IPS-18c (cell line): ENCODE measurements around the gene PPP1R9A.
A peak's percentile ranks its signal among the peaks of the same experiment; 100 is the strongest.

Source experiments
- H3K4me3 ChIP-seq: 2 replicates; pipeline ENCODE4 v1.7.0; 2013; ENCODE audit warnings: low read depth, mild to moderate bottlenecking, low read length, moderate library complexity; ENCODE audit not compliant: insufficient read depth
- H3K9me3 ChIP-seq: one replicate; pipeline ENCODE4 v1.6.1; 2013; ENCODE audit warnings: mild to moderate bottlenecking, low read length, moderate library complexity; ENCODE audit not compliant: control insufficient read depth, insufficient read depth

The PPP1R9A gene

DNA sequence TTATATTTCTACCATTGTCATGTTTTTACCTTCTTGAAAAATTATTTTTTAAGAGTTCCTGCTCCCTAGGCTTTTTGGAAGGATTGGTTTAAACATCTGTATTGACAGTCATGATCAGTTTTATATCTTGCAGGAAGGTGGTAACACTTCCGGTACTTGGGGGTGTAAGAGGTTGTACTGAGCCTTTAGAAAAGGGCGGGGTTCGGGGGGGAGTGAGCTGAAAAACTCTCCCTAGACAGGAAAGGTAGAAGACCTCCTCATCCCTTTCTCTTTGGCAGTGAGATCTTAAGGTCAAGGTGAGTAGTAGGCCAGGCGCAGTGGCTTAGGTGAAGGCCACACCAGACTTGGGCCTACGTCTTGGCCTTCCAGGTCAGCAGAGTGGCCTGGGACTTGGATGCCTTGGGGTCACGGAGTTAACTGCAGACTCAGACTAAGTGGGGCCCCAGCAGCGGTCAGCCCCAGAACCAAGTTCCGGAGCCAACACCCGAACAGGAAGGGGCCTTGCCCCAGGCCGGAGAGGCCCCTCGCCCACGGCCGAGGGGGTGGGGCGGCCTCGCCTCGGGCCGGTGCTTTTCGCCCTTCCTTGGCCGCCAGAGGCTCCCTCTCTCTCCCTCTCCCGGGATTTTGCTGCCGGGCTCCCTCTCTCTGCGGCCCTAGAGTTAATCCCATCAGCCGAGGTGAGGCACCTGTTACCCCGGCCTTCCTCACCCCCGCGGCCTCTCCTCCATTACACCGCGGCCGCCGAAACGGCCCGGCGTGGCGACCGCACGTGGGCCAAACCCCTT, at the start of gene PPP1R9A:
PPP1R9A (plus strand) TSS at position 569 of the 785 bp plus-strand sequence. CDS start 2,520 bp downstream, outside the sequence.
- Histone ChIP-seq H3K9me3 (no peaks in the 10 kb centered on the region), H3K4me3 (peak within 1 kb of the TSS; percentile 60)

DNA sequence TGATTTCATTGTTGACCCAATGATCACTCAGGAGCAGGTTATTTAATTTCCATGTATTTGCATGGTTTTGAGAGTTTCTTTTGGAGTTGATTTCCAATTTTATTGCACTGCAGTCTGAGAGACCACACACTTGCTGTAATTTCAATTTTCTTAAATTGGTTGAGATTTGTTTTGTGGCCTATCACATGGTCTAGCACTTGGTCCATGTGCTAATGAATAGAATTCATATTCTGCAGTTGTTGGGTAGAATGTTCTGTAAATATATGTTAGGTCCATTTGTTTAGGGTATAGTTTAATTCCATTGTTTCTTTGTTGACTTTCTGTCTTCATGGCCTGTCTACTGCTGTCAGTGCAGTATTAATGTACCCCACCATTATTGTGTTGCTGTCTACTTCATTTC, 36.3 kb upstream of the PPP1R9A start:
- H3K9me3 ChIP-seq = no peaks in the 10 kb centered on the region
- no peak overlapping the region for H3K4me3 ChIP-seq

DNA sequence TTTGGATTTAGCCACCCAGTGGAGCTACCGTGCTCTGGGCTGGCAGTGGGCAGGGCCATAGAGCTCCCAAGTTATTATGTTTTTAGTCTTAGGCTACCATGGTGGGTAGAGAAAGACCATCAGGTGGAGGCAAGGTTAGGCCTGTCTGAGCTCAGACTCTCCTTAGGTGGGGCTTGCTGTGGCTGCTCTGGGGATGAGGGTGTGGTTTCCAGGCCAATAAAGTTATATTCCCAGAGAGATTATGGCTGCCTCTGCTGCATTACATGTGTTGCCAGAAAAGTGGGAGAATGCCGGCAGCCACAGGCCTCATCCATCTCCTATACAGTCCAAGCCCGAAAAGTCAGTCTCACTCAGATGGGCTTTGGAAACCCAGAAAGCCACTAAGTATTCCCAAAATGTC, 34.2 kb upstream of the PPP1R9A start:
- Histone ChIP-seq H3K9me3 (peaks cover 2% of the 10 kb centered on the region), H3K4me3 (no peak overlapping the region)

DNA sequence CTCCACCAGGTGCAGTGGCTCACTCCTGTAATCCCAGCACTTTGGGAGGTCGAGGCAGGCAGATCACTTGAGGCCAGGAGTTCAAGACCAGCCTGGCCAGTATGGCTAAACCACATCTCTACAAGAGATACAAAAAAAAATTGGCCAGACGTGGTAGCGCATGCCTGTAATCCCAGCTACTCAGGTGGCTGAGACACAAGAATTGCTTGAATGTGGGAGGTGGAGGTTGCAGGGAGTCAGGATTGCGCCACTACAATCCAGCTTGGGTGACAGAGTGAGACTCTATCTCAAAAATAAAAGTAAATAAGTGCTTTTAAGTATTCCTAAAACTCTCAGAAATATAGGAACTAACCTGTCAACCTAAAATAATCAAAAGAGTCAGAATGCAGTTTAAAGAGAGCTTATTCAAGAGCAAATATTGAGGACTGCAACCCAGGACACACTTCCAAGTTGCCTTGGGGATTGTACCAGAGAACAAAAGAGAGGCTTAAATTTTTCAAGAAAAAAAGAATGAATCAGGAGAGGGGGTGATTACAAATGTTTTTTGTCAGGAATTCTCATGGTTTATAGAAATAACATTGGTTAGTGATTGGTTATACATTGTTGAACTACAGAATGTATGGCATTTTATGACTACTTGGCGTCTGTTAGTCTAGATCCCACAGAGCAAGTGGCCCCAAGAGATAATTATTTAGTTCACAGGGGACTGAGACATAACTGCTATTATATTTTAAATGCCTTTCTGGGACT, 33.2 kb upstream of the PPP1R9A start:
- Histone ChIP-seq H3K9me3 (peaks cover 6% of the 10 kb centered on the region), H3K4me3 (no peak overlapping the region)

DNA sequence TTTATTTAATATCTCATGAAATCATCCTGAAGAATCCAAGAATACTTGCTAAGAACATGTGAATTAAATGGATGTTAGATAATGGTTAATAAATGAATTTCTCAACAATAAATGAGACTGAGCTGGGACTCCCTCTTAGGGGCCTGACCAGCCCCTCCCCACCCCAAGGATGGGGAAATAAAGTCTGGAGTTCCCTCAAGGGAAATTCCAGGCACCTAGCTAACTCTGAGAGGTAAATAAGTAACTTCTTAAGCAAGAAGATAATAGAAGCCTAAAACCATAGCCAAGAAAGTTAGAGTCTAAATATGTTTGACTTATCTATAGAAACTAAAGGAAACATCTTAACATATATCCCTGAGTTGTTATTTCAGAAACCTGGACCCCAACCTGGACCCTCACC, 32.2 kb upstream of the PPP1R9A start:
- H3K4me3 ChIP-seq = no peak overlapping the region
- peaks cover 6% of the 10 kb centered on the region for H3K9me3 ChIP-seq

DNA sequence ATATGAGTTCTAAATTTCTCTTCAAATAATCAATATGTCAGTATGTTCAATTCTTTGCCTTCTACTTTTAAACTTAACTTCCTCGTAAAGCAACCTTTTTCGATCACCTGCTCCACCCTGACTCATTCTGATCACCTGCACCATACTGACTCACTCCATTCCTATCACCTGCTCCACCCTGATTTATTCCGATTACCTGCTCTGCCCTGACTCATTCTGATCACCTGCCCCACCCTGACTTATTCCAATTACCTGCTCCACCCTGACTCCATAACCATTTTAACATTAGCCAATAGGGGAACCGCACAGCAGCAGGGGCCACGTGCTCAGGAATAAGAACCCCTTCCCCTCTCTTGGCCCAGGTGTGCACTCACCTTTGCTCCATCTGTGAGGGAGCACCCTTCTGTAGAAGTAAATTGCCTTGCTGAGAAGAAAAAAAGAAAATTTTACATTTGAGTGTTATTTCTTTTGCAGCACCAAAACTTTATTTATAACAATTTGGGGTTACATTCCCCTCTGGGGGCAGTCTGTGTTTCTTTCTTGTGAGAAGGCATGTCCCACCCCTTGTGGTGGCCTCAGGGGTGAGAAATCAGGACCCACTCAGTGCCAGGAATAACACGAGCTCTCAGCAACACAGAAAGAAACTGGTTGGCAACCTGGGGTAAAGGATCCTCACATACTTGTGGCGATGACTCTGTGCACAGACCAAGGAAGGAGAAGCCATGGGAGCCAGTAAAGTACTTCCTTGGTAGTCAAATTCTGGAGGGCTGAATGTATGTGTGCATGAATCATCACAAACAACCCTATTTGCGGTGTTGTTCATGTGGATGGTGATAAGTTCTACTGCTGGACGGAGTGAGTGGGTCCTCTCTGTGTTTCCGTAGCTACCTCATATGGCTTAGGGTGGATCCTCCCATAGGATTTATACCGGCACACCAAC, 29.4 kb upstream of the PPP1R9A start:
- Histone ChIP-seq H3K4me3 (no peak overlapping the region), H3K9me3 (peaks cover 6% of the 10 kb centered on the region)

DNA sequence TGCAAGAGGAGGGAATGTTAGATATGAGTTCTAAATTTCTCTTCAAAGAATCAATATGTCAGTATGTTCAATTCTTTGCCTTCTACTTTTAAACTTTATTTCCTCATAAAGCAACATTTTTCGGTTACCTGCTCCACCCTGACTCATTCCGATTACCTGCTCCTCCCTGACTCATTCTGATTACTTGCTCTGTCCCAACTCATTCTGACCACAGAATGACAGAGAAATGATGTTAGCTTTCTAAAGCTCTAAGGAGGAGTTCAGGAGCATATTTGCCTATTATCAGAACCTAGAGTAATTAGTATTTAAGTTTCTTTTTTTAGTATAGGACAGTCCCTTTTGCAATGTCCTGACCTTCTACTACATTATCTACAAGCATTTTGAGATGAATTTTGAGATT, 24.5 kb upstream of the PPP1R9A start:
- Histone ChIP-seq H3K9me3 (peaks cover 6% of the 10 kb centered on the region), H3K4me3 (no peak overlapping the region)

DNA sequence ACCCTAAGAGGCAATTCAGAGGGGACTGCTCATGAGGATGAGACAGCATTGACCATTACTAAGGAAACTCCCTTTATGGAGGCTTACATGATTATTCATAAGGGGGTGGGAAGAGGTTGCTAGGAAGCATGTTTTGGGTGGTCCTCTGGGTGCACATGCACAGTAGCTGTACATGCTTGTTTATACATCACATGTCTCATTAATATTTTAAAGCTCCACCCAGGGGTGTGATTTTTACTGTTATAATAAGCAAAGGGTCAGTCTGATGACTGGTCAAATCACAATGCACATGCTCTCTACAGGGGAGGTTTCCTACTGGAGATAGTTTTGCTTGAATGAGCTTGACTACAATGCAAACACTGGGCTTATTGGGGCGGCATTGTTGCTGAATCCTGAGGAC, 23.8 kb upstream of the PPP1R9A start:
- peaks cover under 1% of the 10 kb centered on the region for H3K9me3 ChIP-seq
- H3K4me3 ChIP-seq = no peak overlapping the region

DNA sequence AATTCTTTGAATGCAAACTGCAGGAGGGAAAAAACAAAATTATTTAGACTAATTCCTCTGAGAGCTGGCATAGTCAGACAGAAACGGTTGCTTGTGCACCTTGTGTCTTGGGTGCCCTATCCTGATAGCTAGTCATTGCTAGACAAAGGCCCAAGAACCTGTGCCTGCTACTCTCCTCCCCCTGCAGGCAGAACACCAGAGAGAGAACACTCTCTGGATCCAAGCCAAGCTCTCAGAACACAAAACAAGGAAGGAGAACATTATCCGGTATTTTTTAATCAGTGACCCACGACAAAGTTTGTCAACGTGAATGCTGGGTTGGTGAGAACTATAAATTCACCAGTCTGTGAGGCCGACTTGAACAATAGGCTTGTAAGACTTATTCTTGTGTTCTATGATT, 18.8 kb upstream of the PPP1R9A start:
- H3K9me3 ChIP-seq = no peaks in the 10 kb centered on the region
- no peak overlapping the region for H3K4me3 ChIP-seq

DNA sequence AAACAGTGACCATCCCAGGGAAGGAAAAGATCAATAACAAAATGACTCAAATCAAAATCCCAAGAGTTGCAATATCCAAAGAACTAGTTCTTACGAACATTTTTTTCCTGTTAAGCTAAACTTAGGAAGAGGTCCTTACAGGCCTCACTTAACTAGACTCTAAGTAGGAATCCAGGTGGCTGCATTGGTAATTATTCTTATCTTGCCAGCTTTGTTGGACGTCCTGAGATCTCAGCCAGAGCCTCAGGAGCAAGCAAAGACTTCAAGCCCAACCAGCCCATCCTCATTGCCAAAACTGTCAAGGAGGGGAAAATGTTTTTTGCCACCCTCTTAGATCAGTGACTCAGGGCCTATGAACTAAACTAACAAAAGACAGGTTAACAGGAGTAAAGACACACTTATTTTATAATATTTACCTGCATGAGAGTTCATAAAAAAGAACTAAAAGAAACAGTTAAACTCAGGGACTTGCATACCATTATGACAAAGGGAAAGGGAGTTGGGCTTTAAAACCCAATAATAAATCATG, 18.3 kb upstream of the PPP1R9A start:
- H3K9me3 ChIP-seq = no peaks in the 10 kb centered on the region
- no peak overlapping the region for H3K4me3 ChIP-seq

DNA sequence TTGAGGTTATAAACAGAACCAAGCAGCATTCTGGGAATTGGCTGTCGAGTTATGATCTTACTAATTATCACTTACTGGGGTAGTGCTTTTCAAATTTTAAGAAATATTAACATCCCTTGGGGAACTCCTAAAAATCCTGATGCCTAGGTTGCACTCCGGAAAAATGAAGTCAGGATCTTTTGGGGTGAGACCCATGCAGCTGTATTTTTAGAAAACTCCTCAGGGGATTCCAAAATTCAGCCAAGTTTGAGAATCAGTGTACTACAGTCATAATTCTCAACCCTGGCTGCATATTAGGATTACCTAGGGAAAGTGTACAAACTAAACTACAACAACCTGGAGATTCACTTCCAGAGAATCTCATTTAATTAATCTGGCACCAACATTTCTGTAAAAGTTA, 17.2 kb upstream of the PPP1R9A start:
- Histone ChIP-seq H3K4me3 (no peak overlapping the region), H3K9me3 (no peaks in the 10 kb centered on the region)

DNA sequence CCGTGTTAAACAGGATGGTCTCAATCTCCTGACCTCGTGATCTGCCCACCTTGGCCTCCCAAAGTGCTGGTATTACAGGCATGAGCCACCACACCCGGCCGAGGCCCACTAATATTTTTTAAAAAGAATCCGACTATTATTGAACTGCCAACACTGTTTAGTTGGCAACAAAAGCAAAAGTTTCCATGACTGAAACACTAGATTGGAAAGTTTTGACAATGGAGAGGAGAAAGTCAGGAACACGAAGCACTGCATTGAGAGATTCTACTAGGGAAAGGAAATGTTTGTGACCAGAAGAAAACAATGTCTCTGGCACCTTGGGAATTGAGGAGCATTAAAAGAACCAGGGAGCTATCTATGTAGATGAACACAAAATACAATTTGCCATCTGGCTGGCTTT, 13.7 kb upstream of the PPP1R9A start:
- no peak overlapping the region for H3K4me3 ChIP-seq
- no peaks in the 10 kb centered on the region for H3K9me3 ChIP-seq

DNA sequence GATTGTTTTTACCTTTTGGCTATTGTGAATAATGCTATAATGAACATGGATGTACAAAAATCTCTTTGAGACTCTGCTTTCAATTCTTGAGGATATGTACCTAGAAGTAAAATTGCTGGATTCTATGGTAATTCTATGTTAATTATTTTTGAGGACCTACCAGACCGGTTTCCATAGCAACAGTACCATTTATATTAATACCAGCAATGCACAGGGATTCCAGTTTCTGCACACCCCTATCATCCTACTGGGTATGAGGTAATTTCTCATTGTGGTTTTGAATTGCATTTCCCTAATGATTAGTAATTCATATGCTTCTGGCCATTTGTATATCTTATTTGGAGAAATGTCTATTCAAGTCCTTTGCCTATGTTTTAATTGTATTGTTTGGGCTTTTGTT, 9.9 kb upstream of the PPP1R9A start:
- Histone ChIP-seq H3K9me3 (no peaks in the 10 kb centered on the region), H3K4me3 (no peak overlapping the region)

DNA sequence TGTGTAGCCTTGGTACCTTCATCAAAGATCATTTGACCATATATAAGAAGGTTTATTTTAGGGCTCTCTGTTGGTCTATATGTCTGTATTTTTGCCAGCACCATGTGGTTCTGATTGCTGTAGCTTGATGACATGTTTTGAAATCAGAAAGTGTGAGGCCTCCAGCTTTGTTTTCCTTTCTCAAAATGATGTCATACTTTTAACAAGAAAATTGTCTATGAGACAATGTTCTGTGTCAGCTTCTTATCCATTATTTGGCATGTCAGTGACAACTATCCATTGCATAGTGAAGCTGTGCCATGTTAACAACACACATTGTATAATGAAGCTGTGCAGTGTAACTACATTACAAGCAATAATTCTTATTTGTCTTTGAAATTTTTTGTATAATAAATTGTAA, 9.1 kb upstream of the PPP1R9A start:
- Histone ChIP-seq H3K9me3 (no peaks in the 10 kb centered on the region), H3K4me3 (no peak overlapping the region)

DNA sequence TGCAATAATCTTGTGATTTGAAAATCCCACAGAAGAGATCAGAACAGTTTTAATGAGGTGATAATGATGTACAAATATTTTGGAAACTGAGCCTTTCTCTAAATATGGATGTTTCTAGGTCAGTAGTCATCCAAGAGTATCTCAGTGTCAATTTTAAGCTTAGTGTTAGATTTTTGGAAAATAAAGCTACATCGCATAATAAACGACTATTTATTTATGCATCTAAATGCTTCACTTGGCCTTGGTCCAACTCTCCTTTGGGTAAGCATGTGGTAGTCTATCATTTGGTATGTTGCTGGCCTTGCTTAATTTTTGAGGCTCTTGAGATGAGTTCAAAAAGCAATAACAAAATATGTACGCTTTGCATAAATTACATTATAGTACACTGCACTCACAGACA, 5.4 kb upstream of the PPP1R9A start:
- H3K9me3 ChIP-seq = no peaks in the 10 kb centered on the region
- no peak overlapping the region for H3K4me3 ChIP-seq

DNA sequence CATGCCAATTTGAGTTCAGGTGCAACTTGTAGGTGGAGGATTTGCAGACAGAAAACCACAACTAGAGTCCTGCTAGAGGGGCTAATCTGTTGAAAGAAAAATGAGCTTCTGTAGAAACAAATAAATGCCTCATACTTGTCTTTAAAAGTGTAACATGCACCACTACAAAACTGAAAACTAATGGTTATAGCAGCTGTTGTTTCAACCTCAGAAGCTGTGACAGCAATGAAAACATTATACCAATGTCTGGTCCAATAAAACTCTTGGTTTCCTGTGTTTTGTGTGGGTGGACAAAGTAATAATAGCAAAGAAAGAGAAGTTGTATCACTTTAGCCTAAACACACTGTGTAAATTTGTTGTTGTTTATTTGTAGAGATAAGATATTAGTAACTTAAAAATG, 3.4 kb upstream of the PPP1R9A start:
- H3K4me3 ChIP-seq = no peak overlapping the region
- no peaks in the 10 kb centered on the region for H3K9me3 ChIP-seq

DNA sequence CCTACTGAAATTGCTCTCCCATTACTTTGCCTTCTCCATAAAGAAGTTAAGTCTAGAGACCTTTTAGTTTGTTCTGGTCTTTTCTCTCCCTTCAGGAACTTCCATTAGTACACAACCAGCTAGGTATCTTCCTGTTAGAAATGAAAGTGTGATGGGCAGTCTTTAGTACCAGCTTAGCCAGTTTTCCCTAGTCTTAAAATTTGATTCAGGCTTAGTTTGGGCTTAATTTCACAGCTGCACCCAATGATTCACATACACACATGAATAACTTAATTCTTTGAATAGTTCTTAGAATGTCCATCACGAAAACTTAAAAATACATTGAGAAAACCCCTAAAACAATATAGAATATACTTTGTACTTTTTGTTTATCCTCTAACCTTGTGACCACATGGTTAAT, 2.4 kb upstream of the PPP1R9A start:
- Histone ChIP-seq H3K9me3 (no peaks in the 10 kb centered on the region), H3K4me3 (no peak overlapping the region)
